Kidney tubule cell (primary cell): ENCODE results near the gene PCARE.
"Not testable (repeated sequence)": the region's sequence is repeated elsewhere in the genome, so short reads cannot be mapped to it uniquely, and the experiment has no call there.

Source experiments
- DNase-seq: peaks from one replicate; pipeline ENCODE4 v3.0.0-alpha.2; 2018; ENCODE audit warnings: low spot score

PCARE gene

GRCh38 chr2:29096969-29097368 lies 22.6 kb upstream of the PCARE start:
- no peak for DNase-seq

GRCh38 chr2:29090311-29090710 lies 16.0 kb upstream of the PCARE start:
- DNase-seq: not testable (repeated sequence)

- DNase-seq: no peak
These were observed 10.2 kb upstream of the PCARE start for GRCh38 chr2:29084554-29084953.

- DNase-seq: peak; percentile 65
These were observed 8.6 kb upstream of the PCARE start for GRCh38 chr2:29082804-29083495.

- DNase-seq: no peak
These were observed 6.8 kb upstream of the PCARE start for GRCh38 chr2:29080886-29081743.

- no peak for DNase-seq
These were observed 5.6 kb upstream of the PCARE start for GRCh38 chr2:29079887-29080286.

- DNase-seq: no peak
These were observed 1.8 kb upstream of the PCARE start for GRCh38 chr2:29075894-29076705.

GRCh38 chr2:29073933-29074332 lies 390 bp downstream of the PCARE start:
- DNase-seq: no peak

GRCh38 chr2:29072971-29073725 lies 1.2 kb downstream of the PCARE start:
- DNase-seq: no peak

GRCh38 chr2:29072251-29072650 lies 2.1 kb downstream of the PCARE start:
- DNase-seq: no peak

GRCh38 chr2:29071032-29071975 lies 3.0 kb downstream of the PCARE start:
- DNase-seq: no peak

GRCh38 chr2:29070526-29070925 lies 3.8 kb downstream of the PCARE start:
- no peak for DNase-seq

GRCh38 chr2:29068513-29068912 lies 5.8 kb downstream of the PCARE start:
- DNase-seq: no peak

GRCh38 chr2:29066997-29067605 lies 7.2 kb downstream of the PCARE start:
- DNase-seq: no peak

- DNase-seq: no peak
These were observed 8.0 kb downstream of the PCARE start for GRCh38 chr2:29066271-29066860.

- no peak for DNase-seq
These were observed 9.1 kb downstream of the PCARE start for GRCh38 chr2:29065068-29065811.

GRCh38 chr2:29064746-29065067 lies 9.6 kb downstream of the PCARE start:
- no peak for DNase-seq

GRCh38 chr2:29064346-29064715 lies 10.0 kb downstream of the PCARE start:
- DNase-seq: no peak

GRCh38 chr2:29063646-29064345 lies 10.5 kb downstream of the PCARE start:
- no peak for DNase-seq
